CD4-positive, alpha-beta T cell treated with Interleukin-17A for 4 hours (primary cell): ENCODE measurements around the gene UBE2A.

Source experiments
- DNase-seq: peaks from one replicate; pipeline ENCODE4 v3.0.0-alpha.2; 2020; ENCODE audit warnings: mixed read lengths

Gene UBE2A

DNA sequence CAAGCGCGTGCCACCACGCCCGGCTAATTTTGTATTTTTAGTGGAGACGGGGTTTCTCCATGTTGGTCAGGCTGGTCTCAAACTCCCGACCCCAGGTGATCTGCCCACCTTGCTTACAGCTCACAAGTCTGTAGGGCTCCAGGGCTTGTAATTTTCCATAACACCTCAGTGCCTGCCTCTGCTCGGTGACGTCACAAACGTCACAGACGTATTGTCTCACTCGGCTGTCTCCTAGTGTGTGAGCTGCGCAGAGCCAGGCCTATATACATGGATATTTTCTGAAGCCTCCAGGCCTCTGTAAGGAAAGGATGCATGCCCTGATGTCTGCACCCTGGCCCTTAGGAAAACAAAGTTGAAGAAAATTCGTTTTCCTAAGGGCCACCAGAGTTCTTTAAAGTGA, 40.4 kb downstream of the UBE2A start:
- no peak for DNase-seq

- DNase-seq: no peak
These were observed 43.3 kb downstream of the UBE2A start for GRCh38 chrX:119617517-119618164.

DNA sequence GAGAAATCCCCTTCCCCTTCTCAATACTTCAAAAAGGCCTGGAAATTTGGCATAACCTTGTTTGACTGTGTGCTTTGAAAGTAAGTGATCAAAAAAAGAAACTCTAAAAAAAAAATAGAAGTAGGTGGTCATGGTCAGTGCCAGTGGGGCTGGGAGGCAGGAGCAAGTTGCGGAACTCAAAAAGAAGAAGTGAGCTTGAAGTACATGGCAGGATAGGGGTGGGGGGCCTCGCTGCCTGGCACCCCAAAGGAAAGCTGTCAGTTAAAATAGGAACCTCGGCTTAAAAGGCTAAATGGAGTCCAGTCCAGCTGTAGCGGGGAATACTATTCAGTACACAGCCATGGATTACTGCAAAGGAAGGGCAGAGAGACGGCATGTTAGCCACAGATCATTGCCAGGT, 44.1 kb downstream of the UBE2A start:
- no peak for DNase-seq

DNA sequence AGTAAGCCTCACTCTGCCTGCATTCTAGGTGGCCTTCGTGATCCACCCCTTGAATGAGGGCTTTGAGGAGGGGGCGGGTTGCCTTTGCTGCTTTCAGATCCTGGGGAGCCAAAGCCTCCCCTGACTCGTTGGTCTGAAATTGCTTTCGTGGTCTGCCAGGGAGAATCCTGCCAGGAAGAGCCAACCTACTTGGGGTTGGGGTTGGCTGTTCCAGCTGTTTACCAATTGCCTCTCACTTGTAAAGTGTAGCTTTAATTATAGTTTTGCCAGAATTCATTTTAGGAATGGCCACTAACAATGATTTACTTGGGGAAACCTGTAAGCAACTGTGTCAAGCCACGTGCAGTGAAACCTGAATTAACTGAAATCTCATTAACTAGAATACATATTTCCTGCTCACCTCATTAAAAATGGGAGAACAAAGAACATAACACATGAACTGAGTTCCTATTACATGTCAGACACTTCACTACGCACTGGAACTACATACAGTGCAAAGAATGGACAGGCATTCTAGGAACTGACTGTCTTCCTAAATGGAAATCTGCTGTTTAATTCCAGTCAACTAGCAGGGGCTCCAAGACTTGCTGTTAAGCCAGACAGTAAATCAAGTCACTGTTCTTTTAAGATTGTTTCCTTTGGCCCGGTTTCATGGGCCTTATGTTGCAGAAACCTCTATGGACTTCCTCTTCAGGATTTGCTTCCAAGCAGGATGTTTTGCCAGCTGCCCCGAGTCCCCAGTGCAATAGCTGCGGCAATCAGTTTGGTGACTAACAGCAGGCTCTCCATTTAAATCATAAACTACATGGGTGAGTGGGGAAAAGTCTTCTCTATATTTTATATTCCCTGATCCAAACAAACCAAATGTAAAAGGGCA, 48.2 kb downstream of the UBE2A start:
- no peak for DNase-seq

DNA sequence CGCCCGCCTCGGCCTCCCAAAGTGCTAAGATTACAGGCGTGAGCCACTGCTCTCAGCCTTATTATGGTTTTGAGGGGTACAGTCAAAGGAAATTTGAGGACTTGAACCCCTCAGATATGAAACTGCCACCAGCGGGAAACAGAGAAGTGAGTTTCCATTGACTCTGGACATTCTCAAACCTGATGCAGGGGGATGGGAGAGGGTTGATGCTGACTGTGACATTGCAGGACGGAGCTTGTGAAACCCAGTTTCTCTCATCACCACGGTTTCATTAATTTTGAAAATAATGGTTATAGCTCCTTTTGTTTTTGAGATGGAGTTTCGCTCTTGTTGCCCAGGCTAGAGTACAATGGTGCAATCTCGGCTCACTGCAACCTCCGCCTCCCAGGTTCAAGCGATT, 50.1 kb downstream of the UBE2A start:
- no peak for DNase-seq

DNA sequence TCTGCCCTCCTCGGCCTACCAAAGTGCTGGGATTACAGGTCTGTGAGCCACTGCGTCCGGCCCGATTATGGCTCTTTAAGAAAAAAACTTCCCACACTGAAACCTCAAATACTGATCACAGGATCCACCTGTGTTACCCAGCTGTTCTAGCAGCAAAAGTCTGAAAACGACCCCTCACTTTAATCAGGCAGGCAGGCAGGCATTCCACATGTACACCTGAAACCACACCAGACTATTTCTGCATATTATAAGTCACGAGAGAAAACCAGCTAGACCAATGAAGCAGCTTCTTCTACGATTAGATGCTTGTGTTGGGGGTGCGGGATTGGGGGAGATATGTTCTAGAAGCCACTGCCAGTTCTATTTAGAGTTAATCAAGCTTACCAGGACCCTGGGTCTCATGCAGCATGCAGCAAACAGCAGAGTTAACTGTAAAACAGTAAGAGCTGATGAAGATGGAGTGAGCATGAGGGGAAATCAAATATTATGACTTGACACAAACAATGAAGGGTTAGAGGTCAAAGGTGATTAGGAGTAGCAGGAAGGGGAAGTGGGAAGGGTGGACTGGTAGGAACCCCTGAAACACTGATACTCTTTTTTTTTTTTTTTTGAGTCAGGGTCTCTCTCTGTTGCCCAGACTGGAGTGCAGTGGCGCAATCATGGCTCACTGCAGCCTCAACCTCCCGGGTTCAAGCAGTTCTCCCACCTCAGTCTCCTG, 50.7 kb downstream of the UBE2A start:
- no peak for DNase-seq

DNA sequence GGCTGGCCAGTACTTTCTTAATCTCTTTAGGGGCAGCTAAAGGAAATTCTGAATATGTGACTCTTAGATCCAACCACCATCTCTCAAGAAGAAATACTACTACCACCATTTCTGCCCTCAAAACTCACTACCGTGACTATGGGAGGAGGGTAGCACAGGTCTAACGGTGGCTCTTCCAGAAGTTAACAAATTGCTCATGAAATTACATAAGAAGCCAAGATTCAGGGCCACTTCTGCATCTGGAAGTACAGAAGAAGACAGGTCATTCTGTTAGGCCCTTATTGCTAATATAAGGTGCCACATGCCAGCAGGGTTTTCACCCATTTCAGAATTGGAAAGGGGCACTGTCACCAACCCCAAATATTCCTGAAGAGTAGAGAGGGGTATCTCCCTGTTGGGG, 51.5 kb downstream of the UBE2A start:
- DNase-seq: no peak
